HG03342 (cell line): Measurements from ENCODE around the gene ADAMTS18.
"Not testable (repeated sequence)": the region's sequence is repeated elsewhere in the genome, so short reads cannot be mapped to it uniquely, and the experiment has no call there.

Experiments
- ATAC-seq: cut with Tn5 transposase; IDR thresholded peaks from one replicate; pipeline ENCODE4 v1.9.1; 2021; ENCODE audit warnings: mild to moderate bottlenecking, moderate library complexity; ENCODE audit not compliant: unreplicated experiment

The ADAMTS18 gene

GRCh38 chr16:77434530-77435271 is at the start of gene ADAMTS18:
ADAMTS18 (minus strand) TSS chr16:77435034; CDS start chr16:77434695, 339 bp downstream.
- ATAC-seq, result no peak

DNA sequence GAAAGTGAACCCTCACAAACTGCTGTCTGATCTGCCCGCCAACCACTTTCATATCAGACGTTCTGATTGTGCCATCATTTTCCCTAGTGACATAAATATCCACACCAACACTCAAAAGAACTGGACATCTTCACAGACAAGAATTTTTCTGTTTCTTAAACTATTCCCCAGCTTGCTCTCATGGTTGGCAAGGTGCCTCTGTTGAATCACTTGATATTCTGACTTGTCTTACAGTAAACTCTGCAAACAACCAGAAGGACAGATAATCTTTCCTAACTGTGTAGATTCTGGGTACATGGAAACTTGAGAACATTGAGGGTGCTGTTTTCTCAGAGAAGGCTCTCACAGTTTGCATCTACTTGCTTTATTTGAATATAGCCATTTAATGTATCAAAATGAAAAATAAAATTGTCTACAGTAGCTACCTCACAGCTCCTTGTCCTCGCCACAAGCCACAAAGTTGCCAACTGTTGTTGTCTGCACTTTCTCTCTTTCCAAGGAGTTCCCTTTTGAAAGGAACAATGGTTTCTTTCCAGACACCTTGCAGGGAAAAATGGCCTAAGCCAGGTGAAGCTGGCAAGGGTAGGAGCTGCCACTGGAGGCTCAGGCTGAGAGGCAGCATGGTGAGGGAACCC is 46.0 kb upstream of the ADAMTS18 start:
- ATAC-seq, result no peak

DNA sequence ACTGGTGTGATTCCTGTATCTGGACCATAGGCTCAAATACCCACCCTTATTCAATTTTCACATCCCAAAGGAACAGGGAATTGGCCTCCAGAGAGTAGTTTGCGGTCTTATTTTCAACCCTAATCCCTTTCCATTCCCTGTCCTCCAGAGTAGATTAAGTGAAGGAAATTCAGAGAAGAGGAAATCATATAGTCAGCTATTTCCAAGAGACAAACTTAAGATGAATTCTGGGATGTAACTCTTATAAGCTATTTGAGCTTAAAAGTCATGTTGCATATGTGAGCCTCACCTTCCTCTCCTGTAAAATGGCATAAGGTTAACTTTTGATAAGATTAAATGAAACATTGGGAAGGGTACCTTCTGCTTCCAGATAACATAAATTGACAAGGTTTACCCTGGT is 37.4 kb upstream of the ADAMTS18 start:
- ATAC-seq, result no peak

DNA sequence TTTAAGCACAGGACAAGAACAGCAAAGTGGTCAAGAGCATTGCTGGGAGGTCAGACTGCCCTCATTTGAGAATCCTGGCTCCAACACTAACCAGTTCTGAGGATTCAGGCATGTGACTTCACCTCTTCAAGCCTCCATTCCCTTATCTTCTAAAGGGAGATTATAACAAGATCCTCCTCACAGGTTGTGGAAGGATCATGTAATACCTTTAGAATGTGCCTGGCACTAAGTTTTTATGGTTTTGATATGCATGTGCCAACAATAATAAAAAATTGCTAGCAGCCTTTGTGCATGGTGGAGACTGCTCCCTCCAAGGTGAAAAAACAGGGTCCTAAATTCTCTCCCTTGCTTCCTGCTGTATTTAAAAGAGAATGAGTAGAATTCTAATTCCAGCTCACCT is 36.0 kb upstream of the ADAMTS18 start:
- ATAC-seq, result no peak

DNA sequence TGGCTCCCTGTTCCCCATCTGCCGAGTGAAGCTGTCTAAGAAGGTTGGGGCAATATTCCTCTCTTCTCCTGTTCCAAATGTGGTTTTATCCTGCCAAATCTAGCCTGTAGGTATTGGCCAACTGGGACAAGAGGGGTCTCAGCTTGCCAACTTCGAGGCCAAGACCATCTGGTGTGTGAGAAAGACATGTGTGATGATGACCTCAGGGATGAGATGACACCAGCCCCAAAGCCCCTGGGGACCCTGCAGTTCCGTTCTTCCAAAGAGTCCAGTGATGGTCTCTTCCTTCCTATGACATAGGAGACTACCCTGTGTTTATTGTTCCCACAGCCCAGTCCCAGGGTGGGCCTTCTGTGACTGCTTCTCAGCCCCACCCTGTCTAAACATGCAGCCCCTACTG is 34.8 kb upstream of the ADAMTS18 start:
- ATAC-seq, result no peak

GRCh38 chr16:77468831-77469230 is 34.0 kb upstream of the ADAMTS18 start:
- no peak for ATAC-seq

GRCh38 chr16:77467821-77468335 is 33.0 kb upstream of the ADAMTS18 start:
- no peak for ATAC-seq

DNA sequence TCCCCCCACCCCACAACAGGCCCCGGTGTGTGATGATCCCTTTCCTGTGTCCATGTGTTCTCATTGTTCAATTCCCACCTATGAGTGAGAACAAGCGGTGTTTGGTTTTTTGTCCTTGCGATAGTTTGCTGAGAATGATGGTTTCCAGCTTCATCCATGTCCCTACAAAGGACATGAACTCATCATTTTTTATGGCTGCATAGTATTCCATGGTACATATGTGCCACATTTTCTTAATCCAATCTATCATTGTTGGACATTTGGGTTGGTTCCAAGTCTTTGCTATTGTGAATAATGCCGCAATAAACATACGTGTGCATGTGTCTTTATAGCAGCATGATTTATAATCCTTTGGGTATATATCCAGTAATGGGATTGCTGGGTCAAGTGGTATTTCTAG is 28.8 kb upstream of the ADAMTS18 start:
- ATAC-seq, result not testable (repeated sequence)

- ATAC-seq, result no peak
Observed at GRCh38 chr16:77462894-77463293, 28.1 kb upstream of the ADAMTS18 start.

DNA sequence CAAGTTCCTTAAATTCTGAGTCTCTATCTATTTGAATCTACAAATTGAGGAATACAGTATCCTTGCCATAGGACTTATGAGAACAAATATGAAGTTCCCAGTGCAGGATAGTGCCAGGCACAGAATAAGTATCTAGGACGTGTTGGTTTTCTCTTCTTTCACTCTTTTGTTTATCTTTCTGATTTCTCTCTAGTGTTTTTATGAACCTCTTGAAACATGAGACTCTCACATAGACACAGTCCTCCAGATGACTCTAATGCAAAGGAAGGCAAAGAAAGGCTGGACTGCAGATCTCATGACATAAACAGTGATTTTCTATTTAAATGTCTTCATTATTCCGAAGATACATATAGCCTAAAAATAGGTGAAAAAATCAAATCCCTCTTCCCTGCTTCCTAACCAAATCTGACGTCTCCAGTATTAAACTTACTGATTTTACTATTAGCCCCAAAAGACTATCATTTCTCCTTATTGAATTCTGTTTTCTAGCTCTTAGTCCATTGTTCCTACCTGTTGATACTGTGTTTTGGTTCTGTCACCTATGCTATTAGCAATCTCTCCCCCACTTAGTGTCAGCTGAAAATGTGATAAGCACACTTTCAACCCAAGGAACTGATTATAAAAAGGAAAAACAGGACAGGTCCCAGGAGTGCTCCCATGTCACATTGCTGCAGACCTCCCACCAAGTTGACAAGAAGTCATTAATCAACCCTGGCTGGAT is 24.9 kb upstream of the ADAMTS18 start:
- ATAC-seq, result no peak

- ATAC-seq, result no peak
Observed at GRCh38 chr16:77457046-77457445, 22.2 kb upstream of the ADAMTS18 start.

DNA sequence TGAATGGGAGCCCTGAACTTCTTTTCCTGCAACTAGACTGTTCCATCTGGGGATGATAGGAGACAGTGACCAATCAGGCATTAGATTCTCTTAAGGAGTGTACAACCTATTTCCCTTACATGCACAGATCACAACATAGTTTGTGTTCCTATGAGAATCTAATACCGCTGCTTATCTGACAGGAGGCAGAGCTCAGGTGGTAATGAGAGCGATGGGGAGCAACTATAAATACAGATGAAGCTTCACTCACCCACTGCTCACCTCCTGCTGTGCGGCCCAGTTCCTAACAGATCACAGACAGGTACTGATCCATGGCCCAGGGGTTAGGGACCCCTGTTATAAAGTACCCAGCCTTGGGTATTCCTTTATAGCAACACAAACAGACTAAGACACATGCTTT is 17.4 kb upstream of the ADAMTS18 start:
- ATAC-seq, result no peak

DNA sequence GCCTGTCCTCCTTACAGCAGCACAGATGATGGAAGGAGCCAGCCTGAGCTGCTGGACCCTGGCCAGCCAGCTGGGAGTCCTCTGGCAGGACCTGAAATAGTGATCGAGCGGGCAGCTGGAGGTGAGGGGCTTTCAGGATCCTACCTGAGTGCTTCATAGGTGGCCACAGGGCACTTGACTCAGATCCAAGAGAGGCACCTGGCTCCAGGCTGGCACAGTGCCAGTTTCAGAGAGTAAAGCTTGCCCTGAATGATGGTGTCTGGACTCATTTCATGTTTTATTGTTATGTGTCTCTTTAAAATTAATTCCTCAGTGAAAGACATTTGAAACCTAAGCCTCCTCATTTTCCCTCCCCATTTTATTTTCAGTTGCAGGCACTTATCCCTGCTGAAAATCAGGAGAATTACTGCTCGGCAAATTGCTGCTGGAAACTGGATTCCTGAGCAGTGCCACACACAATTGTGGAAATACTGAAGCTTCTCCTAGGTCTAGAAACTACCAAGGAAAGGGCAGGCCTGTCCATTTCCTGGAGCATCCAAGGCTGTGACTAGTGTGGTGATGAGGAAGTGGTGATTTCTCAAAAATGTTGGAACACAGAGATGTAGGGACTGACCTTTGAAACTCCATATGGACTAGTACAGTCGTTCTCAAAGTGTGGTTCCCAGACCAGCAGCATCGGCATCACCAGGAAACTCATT is 16.1 kb upstream of the ADAMTS18 start:
- ATAC-seq, result no peak

DNA sequence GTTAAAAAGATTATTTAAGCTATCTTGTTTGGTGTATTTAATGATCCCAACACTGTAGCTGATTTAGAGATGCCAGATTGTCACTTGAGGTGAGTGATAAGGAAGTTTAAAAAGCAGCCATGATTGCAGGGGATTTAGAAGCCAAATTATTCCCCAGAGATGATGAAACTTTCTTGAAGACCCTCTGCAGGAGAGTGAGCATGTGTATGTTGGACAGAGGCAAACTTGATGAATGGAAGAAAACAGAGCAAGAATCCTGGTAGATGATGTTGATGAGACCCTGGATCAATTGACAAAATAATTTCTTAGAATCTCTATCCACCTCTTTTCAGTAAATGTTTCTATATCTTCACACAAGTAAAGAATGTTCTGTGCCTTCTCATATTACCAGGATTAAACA is 14.4 kb upstream of the ADAMTS18 start:
- no peak for ATAC-seq

- ATAC-seq, result no peak
Observed at GRCh38 chr16:77445324-77445723, 10.5 kb upstream of the ADAMTS18 start.

- no peak for ATAC-seq
Observed at GRCh38 chr16:77444147-77444460, 9.3 kb upstream of the ADAMTS18 start.

GRCh38 chr16:77443357-77444146 is 8.7 kb upstream of the ADAMTS18 start:
- ATAC-seq, result no peak

DNA sequence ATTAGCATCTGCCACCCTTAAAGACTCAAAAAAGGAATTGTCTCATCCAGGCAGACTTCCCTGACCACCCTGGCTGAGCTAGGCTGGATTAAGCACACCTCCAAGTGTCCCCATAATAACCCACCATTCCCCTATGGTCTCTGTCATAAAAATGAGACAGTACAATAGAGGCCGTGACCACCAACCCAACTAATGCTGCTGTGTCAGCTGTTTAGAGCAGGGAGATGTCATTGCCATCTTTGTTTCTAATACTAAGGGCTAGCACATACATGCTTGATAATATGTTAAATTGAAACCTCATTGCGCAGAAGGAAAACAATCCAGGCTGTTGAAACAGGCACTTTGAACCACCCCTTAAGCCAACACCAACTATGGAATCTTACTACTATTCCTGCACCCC is 7.2 kb upstream of the ADAMTS18 start:
- ATAC-seq, result no peak

DNA sequence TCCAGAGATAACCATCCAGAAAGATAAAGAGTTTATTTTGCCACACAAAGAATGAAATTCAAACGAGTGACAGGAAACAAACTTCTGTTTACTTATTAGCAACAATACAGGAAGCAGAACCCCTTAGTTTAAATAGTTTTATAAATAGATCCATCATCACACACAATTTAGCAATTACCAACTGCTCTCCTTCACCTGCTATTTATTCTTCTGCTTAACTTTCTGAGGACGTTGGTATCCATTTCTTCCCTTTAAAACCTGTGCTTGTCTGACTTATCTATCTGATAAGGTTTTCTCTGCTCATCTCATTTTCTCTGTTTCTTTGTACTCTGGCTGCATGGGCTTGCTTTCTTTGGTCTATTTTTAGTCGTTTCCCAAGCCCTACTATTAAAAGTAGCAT is 4.3 kb upstream of the ADAMTS18 start:
- no peak for ATAC-seq

GRCh38 chr16:77437859-77438258 is 3.0 kb upstream of the ADAMTS18 start:
- no peak for ATAC-seq
